ENCODE measurements around the gene ZYX.

DNA sequence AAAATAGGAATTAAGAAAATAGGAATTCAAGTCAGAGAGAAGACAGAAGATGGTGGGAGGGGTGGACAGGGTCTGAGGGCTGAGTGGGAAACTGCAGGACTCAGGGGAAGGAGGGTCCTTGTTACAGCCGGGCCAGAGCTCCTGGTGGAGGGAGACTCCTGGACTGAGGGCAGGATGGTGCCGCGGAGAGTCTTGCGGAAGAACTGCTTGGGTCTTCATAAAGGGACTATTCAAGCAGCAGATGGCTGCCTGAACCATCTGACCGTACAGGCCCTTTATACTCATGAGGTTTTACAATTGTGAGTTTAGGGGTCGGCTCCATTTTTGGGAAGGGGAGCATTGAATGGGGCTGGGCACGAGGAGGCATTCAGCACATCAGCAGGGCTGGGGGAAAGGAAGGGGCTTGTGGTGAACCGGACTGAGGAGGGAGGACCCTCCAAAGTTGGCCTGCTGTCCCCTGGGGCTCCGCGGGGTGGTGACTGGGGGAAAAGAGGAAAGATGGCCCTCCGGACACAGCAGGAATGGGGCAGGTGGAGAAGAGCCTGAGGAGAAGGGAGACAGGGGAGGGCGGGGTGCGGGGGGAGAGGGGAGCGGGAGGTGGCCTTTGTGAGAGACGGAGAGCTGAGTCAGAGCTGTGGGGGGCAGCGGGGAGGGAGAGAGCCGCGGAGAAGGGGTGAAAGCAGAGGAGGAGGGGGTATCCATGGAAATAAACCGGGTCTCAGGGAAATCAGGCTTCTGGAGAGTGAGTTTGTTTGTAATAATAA is 20.2 kb upstream of the ZYX start:
- TF ChIP-seq CREB1 (CRISPR knock-in tag; IDR thresholded peaks at IDR 0.05) (no peak), CTCF (IDR thresholded peaks at IDR 0.05) (no peak), CBFB (CRISPR knock-in tag; IDR thresholded peaks at IDR 0.05; ENCODE audit: low read depth) (no peak), ATF1 (CRISPR knock-in tag; IDR thresholded peaks at IDR 0.05) (no peak)
- TF ChIP-seq, protein P1, sequence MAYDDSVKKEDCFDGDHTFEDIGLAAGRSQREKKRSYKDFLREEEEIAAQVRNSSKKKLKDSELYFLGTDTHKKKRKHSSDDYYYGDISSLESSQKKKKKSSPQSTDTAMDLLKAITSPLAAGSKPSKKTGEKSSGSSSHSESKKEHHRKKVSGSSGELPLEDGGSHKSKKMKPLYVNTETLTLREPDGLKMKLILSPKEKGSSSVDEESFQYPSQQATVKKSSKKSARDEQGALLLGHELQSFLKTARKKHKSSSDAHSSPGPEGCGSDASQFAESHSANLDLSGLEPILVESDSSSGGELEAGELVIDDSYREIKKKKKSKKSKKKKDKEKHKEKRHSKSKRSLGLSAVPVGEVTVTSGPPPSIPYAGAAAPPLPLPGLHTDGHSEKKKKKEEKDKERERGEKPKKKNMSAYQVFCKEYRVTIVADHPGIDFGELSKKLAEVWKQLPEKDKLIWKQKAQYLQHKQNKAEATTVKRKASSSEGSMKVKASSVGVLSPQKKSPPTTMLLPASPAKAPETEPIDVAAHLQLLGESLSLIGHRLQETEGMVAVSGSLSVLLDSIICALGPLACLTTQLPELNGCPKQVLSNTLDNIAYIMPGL (CRISPR knock-in tag; IDR thresholded peaks at IDR 0.05), result no peak

Measured in WTC11 (cell line).